SU-DHL-6 (cell line): Measurements from ENCODE around the gene PHACTR1.

Experiments used
- H2AFZ ChIP-seq: fragments of 200-600 bp; sonication (generic); 2 replicates; pipeline ENCODE4 v1.6.1; 2014; ENCODE audit warnings: low read depth, mild to moderate bottlenecking, moderate library complexity, mixed read lengths, antibody characterized with exemption, low read length; ENCODE audit not compliant: severe bottlenecking
- H3F3A ChIP-seq: fragments of 200-600 bp; shearing (Covaris generic); 2 replicates; pipeline ENCODE4 v1.6.0; 2016; ENCODE audit warnings: antibody characterized with exemption, mild to moderate bottlenecking; ENCODE audit not compliant: insufficient read depth
- H3K27ac ChIP-seq: fragments of 200-600 bp; sonication (generic); 2 replicates; pipeline ENCODE4 v1.5.1; 2016; ENCODE audit warnings: low read depth, mild to moderate bottlenecking, low read length, moderate library complexity, mixed read lengths
- H3K27me3 ChIP-seq: fragments of 200-600 bp; sonication (generic), shearing (Covaris generic); 2 replicates; pipeline ENCODE4 v1.6.0; 2014; ENCODE audit warnings: mild to moderate bottlenecking, low read length
- H3K36me3 ChIP-seq: fragments of 200-600 bp; sonication (generic); 2 replicates; pipeline ENCODE4 v1.6.1; 2014; ENCODE audit warnings: mild to moderate bottlenecking, low read length, mixed read lengths
- H3K4me2 ChIP-seq: fragments of 300-600, 200-600 bp; shearing (Covaris generic), sonication (generic); 2 replicates; pipeline ENCODE4 v1.6.0; 2014; ENCODE audit warnings: low read length, low read depth, mild to moderate bottlenecking; ENCODE audit not compliant: poor library complexity, severe bottlenecking
- H3K4me3 ChIP-seq: fragments of 200-600 bp; sonication (generic); 2 replicates; pipeline ENCODE4 v1.5.1; 2014; ENCODE audit warnings: antibody characterized with exemption, low read length, mild to moderate bottlenecking, mixed read lengths; ENCODE audit not compliant: insufficient read depth, poor library complexity, severe bottlenecking
- H3K79me2 ChIP-seq: fragments of 200-600 bp; sonication (generic); 2 replicates; pipeline ENCODE4 v1.6.1; 2014; ENCODE audit warnings: mild to moderate bottlenecking, low read length, moderate library complexity; ENCODE audit not compliant: insufficient read depth
- H3K9ac ChIP-seq: fragments of 200-600 bp; sonication (generic); 2 replicates; pipeline ENCODE4 v1.7.0; 2014; ENCODE audit warnings: mild to moderate bottlenecking, low read length
- H3K9me2 ChIP-seq: fragments of 200-600 bp; sonication (generic); replicated peaks from 2 replicates; pipeline ENCODE4 v1.6.1; 2014; ENCODE audit warnings: low read length; ENCODE audit not compliant: insufficient read depth
- H3K9me3 ChIP-seq: fragments of 200-600 bp; sonication (generic); 2 replicates; pipeline ENCODE4 v1.6.1; 2014; ENCODE audit warnings: low read length, mixed read lengths; ENCODE audit not compliant: insufficient read depth
- H4K20me1 ChIP-seq: fragments of 200-600 bp; sonication (generic); 2 replicates; pipeline ENCODE4 v1.6.1; 2014; ENCODE audit warnings: low read depth, mild to moderate bottlenecking, antibody characterized with exemption, low read length, moderate library complexity, mixed read lengths
- CTCF ChIP-seq: fragments of 200-600 bp; sonication (generic); IDR thresholded peaks from one replicate; pipeline ENCODE4 v1.5.1; 2017; ENCODE audit warnings: antibody characterized with exemption, mild to moderate bottlenecking, low read length, moderate library complexity; ENCODE audit not compliant: insufficient read depth, poor library complexity, severe bottlenecking
- EZH2phosphoT487 ChIP-seq: fragments of 200-600 bp; sonication (generic), shearing (Covaris generic); conservative IDR thresholded peaks from 2 replicates; pipeline ENCODE4 v1.6.1; 2018; ENCODE audit warnings: mild to moderate bottlenecking, antibody characterized with exemption, low read length, moderate library complexity, mixed read lengths

The PHACTR1 gene

GRCh38 chr6:13012977-13013680 lies 296.6 kb downstream of the PHACTR1 start:
- Histone ChIP-seq H3K9me2 (no peaks in the 10 kb centered on the region), H2AFZ (no peak overlapping the region), H3K36me3 (no peaks in the 10 kb centered on the region), H3K9me3 (no peaks in the 10 kb centered on the region), H4K20me1 (no peaks in the 10 kb centered on the region), H3K27me3 (no peaks in the 10 kb centered on the region; the same call in 1 of the 2 replicates), H3K79me2 (no peaks in the 10 kb centered on the region), H3K27ac (no peak overlapping the region), H3K4me3 (no peak overlapping the region), H3K4me2 (no peak overlapping the region), H3F3A (no peaks in the 10 kb centered on the region), H3K9ac (no peak overlapping the region)
- no peak for TF ChIP-seq CTCF
- no peak for TF ChIP-seq EZH2phosphoT487

- H3K79me2 ChIP-seq, result no peaks in the 10 kb centered on the region
- no peaks in the 10 kb centered on the region for H3K9me2 ChIP-seq
- H2AFZ ChIP-seq, result no peak overlapping the region
- no peaks in the 10 kb centered on the region for H4K20me1 ChIP-seq
- H3F3A ChIP-seq, result no peaks in the 10 kb centered on the region
- H3K36me3 ChIP-seq, result no peaks in the 10 kb centered on the region
- H3K27ac ChIP-seq, result no peak overlapping the region
- no peak overlapping the region for H3K4me2 ChIP-seq
- no peak overlapping the region for H3K4me3 ChIP-seq
- H3K9ac ChIP-seq, result no peak overlapping the region
- TF ChIP-seq EZH2phosphoT487 (no peak), CTCF (no peak)
- no peaks in the 10 kb centered on the region; the same call in 1 of the 2 replicates for H3K27me3 ChIP-seq
- no peaks in the 10 kb centered on the region for H3K9me3 ChIP-seq
Measured at GRCh38 chr6:13013681-13014503, 297.3 kb downstream of the PHACTR1 start.

GRCh38 chr6:13014504-13015378 lies 298.2 kb downstream of the PHACTR1 start:
- Histone ChIP-seq H3K27me3 (no peaks in the 10 kb centered on the region; the same call in 1 of the 2 replicates), H3K4me3 (no peak overlapping the region)

More at GRCh38 chr6:13014504-13015378, 298.2 kb downstream of the PHACTR1 start:
- Histone ChIP-seq H3K9me2 (no peaks in the 10 kb centered on the region), H3K36me3 (no peaks in the 10 kb centered on the region), H3K9me3 (no peaks in the 10 kb centered on the region), H3K79me2 (no peaks in the 10 kb centered on the region), H4K20me1 (no peaks in the 10 kb centered on the region), H3K4me2 (no peak overlapping the region), H2AFZ (no peak overlapping the region), H3K27ac (no peak overlapping the region), H3K9ac (no peak overlapping the region), H3F3A (no peaks in the 10 kb centered on the region)
- TF ChIP-seq CTCF (no peak), EZH2phosphoT487 (no peak)
